Activated CD8-positive, alpha-beta T cell treated with anti-CD3 and anti-CD28 coated beads, Interleukin-2, amount 10 ng/mL, durations not matched to agents 7 days and 5 days (primary cell): ENCODE data around the gene C1orf216. TPM values are rescaled to one million over a fixed set of nuclear protein-coding genes. Genes with fewer than 3 reads are reported as not detected.
"Not testable (repeated sequence)": the region's sequence is repeated elsewhere in the genome, so short reads cannot be mapped to it uniquely, and the experiment has no call there.

Experiments used
- ATAC-seq: fragments of 150-1000 bp; cut with Tn5 transposase; one replicate; pipeline ENCODE4 v1.10.0; 2021; ENCODE audit warnings: moderate library complexity
- CTCF ChIA-PET: fragments of 350-600 bp; sonication (Branson Sonifier 250); formaldehyde crosslinking; loops from one replicate; lab custom pipeline; 2021; ENCODE audit warnings: antibody characterized with exemption; lab: Charles Lee
- POLR2A ChIA-PET: fragments of 350-600 bp; sonication (Branson Sonifier 250); formaldehyde crosslinking; loops from one replicate; lab custom pipeline; 2021; ENCODE audit warnings: antibody characterized with exemption; lab: Charles Lee
- DNase-seq: peaks from one replicate; pipeline ENCODE4 v3.0.0-alpha.2; 2020
- H3K27ac Mint-ChIP-seq: one replicate; pipeline ENCODE4 v1.8.0; 2021; ENCODE audit warnings: mild to moderate bottlenecking, mixed read lengths
- H3K27me3 Mint-ChIP-seq: one replicate; pipeline ENCODE4 v1.8.0; 2021; ENCODE audit warnings: low read depth, mixed read lengths
- H3K36me3 Mint-ChIP-seq: one replicate; pipeline ENCODE4 v1.8.0; 2021; ENCODE audit warnings: low read depth, mixed read lengths
- H3K4me1 Mint-ChIP-seq: one replicate; pipeline ENCODE4 v1.8.0; 2021; ENCODE audit warnings: low read depth, mixed read lengths
- H3K4me3 Mint-ChIP-seq: one replicate; pipeline ENCODE4 v1.8.0; 2021; ENCODE audit warnings: mild to moderate bottlenecking, mixed read lengths
- H3K9me3 Mint-ChIP-seq: one replicate; pipeline ENCODE4 v1.8.0; 2022; ENCODE audit warnings: mixed read lengths; ENCODE audit not compliant: insufficient read depth
- total RNA-seq, 2 experiments: library from RNA; stranded (reverse); gene quantifications; one replicate each; pipeline ENCODE4 v1.2.3, GENCODE V29; 2021

The C1orf216 gene
- total RNA-seq, 2 experiments from 2014 or later: 16.7 to 17.2 TPM

- CTCF ChIA-PET: interaction anchor here (0.6 to 6.4 kb wide), 4 partner anchors 9 to 256 kb away, joined by 3 to 60 read pairs (median 6); no protein-coding TSS in a partner anchor
- Mint-ChIP-seq H3K27ac (peak overlapping the region; percentile 50), H3K4me3 (peak overlapping the region; percentile 71), H3K36me3 (peaks cover 3% of the 10 kb centered on the region), H3K27me3 (peaks cover 49% of the 10 kb centered on the region), H3K4me1 (peaks cover 15% of the 10 kb centered on the region), H3K9me3 (no peaks in the 10 kb centered on the region)
- ATAC-seq (peak; percentile 60), DNase-seq (peak; percentile 47)
- POLR2A ChIA-PET: interaction anchor here (1.2 kb wide), 1 partner anchor 10 kb away, joined by 3 read pairs; no protein-coding TSS in a partner anchor
These were observed 11.7 kb downstream of the C1orf216 start for GRCh38 chr1:35706846-35707600.

- DNase-seq (no peak), ATAC-seq (no peak)
- H3K27me3 Mint-ChIP-seq: peaks cover 68% of the 10 kb centered on the region
- no peaks in the 10 kb centered on the region for H3K9me3 Mint-ChIP-seq
- ChIA-PET CTCF (interaction anchor here (1.1 to 6.4 kb wide), 4 partner anchors 13 to 138 kb away, joined by 3 to 60 read pairs (median 10); no protein-coding TSS in a partner anchor), POLR2A (no interaction called here)
- H3K36me3 Mint-ChIP-seq: peaks cover 2% of the 10 kb centered on the region
- H3K4me3 Mint-ChIP-seq: no peak overlapping the region
- peaks cover 9% of the 10 kb centered on the region for H3K4me1 Mint-ChIP-seq
- no peak overlapping the region for H3K27ac Mint-ChIP-seq
These were observed 16.2 kb downstream of the C1orf216 start for GRCh38 chr1:35702508-35702907.

GRCh38 chr1:35699152-35699551 is 19.5 kb downstream of the C1orf216 start:
- H3K36me3 Mint-ChIP-seq, H3K27ac Mint-ChIP-seq, H3K9me3 Mint-ChIP-seq, H3K4me1 Mint-ChIP-seq, H3K4me3 Mint-ChIP-seq, ATAC-seq, DNase-seq, POLR2A ChIA-PET: not testable (repeated sequence)
- H3K27me3 Mint-ChIP-seq: peaks cover 51% of the 10 kb centered on the region
- CTCF ChIA-PET: interaction anchor here (1.0 to 1.2 kb wide), 2 partner anchors 14 to 255 kb away, joined by 3 read pairs; no protein-coding TSS in a partner anchor

- Mint-ChIP-seq H3K9me3 (no peaks in the 10 kb centered on the region), H3K27me3 (peaks cover 23% of the 10 kb centered on the region), H3K27ac (no peak overlapping the region), H3K36me3 (no peaks in the 10 kb centered on the region), H3K4me3 (no peak overlapping the region), H3K4me1 (no peaks in the 10 kb centered on the region)
- POLR2A ChIA-PET: no interaction called here
- ATAC-seq (no peak), DNase-seq (no peak)
- CTCF ChIA-PET: no interaction called here
These were observed 26.4 kb downstream of the C1orf216 start for GRCh38 chr1:35692317-35692716.

- no peak overlapping the region for H3K4me3 Mint-ChIP-seq
These were observed 27.0 kb downstream of the C1orf216 start for GRCh38 chr1:35691571-35692220.

GRCh38 chr1:35691080-35691479 is 27.6 kb downstream of the C1orf216 start:
- DNase-seq (no peak), ATAC-seq (no peak)
- Mint-ChIP-seq H3K27me3 (peaks cover 28% of the 10 kb centered on the region), H3K36me3 (no peaks in the 10 kb centered on the region), H3K27ac (no peak overlapping the region), H3K4me3 (no peak overlapping the region), H3K4me1 (no peaks in the 10 kb centered on the region), H3K9me3 (no peaks in the 10 kb centered on the region)
- POLR2A ChIA-PET: no interaction called here
- CTCF ChIA-PET: interaction anchor here (0.6 kb wide), 1 partner anchor 25 kb away, joined by 3 read pairs; no protein-coding TSS in a partner anchor

More at GRCh38 chr1:35691571-35692220, 27.0 kb downstream of the C1orf216 start:
- CTCF ChIA-PET: no interaction called here
- Mint-ChIP-seq H3K27me3 (peaks cover 25% of the 10 kb centered on the region), H3K36me3 (no peaks in the 10 kb centered on the region), H3K4me1 (no peaks in the 10 kb centered on the region), H3K27ac (no peak overlapping the region), H3K9me3 (no peaks in the 10 kb centered on the region)
- POLR2A ChIA-PET: no interaction called here
- DNase-seq (no peak), ATAC-seq (no peak)

- H3K4me3 Mint-ChIP-seq, DNase-seq, ATAC-seq, H3K9me3 Mint-ChIP-seq, H3K4me1 Mint-ChIP-seq, POLR2A ChIA-PET, H3K27ac Mint-ChIP-seq, H3K36me3 Mint-ChIP-seq, CTCF ChIA-PET: not testable (repeated sequence)
- peaks cover 26% of the 10 kb centered on the region for H3K27me3 Mint-ChIP-seq
These were observed 28.6 kb downstream of the C1orf216 start for GRCh38 chr1:35690103-35690502.

GRCh38 chr1:35688161-35688560 is 30.5 kb downstream of the C1orf216 start:
- ATAC-seq (no peak), DNase-seq (no peak)
- Mint-ChIP-seq H3K27me3 (peaks cover 37% of the 10 kb centered on the region), H3K4me1 (no peaks in the 10 kb centered on the region), H3K36me3 (no peaks in the 10 kb centered on the region), H3K27ac (no peak overlapping the region), H3K9me3 (no peaks in the 10 kb centered on the region), H3K4me3 (no peak overlapping the region)
- POLR2A ChIA-PET: no interaction called here
- CTCF ChIA-PET: interaction anchor here (2.3 kb wide), 1 partner anchor 28 kb away, joined by 10 read pairs; no protein-coding TSS in a partner anchor

GRCh38 chr1:35683012-35683411 is 35.7 kb downstream of the C1orf216 start:
- no peak overlapping the region for H3K27ac Mint-ChIP-seq
- no peaks in the 10 kb centered on the region for H3K4me1 Mint-ChIP-seq
- ATAC-seq: no peak
- no peak for DNase-seq
- no peaks in the 10 kb centered on the region for H3K9me3 Mint-ChIP-seq
- H3K36me3 Mint-ChIP-seq: no peaks in the 10 kb centered on the region
- POLR2A ChIA-PET: no interaction called here
- CTCF ChIA-PET: no interaction called here
- no peak overlapping the region for H3K4me3 Mint-ChIP-seq
- peaks cover 29% of the 10 kb centered on the region for H3K27me3 Mint-ChIP-seq

GRCh38 chr1:35680271-35680670 is 38.4 kb downstream of the C1orf216 start:
- CTCF ChIA-PET: no interaction called here
- POLR2A ChIA-PET: no interaction called here
- no peak for ATAC-seq

GRCh38 chr1:35675773-35676172 is 42.9 kb downstream of the C1orf216 start:
- Mint-ChIP-seq H3K27ac (no peak overlapping the region), H3K4me1 (no peaks in the 10 kb centered on the region), H3K9me3 (no peaks in the 10 kb centered on the region), H3K36me3 (no peaks in the 10 kb centered on the region), H3K27me3 (peaks cover 26% of the 10 kb centered on the region), H3K4me3 (no peak overlapping the region)
- DNase-seq (no peak), ATAC-seq (no peak)
- ChIA-PET CTCF (no interaction called here), POLR2A (no interaction called here)

More at GRCh38 chr1:35680271-35680670, 38.4 kb downstream of the C1orf216 start:
- Mint-ChIP-seq H3K4me3 (no peak overlapping the region), H3K36me3 (no peaks in the 10 kb centered on the region), H3K27ac (no peak overlapping the region), H3K4me1 (no peaks in the 10 kb centered on the region), H3K27me3 (peaks cover 31% of the 10 kb centered on the region), H3K9me3 (no peaks in the 10 kb centered on the region)
- no peak for DNase-seq

GRCh38 chr1:35674111-35674510 is 44.6 kb downstream of the C1orf216 start:
- no peaks in the 10 kb centered on the region for H3K36me3 Mint-ChIP-seq
- no peaks in the 10 kb centered on the region for H3K4me1 Mint-ChIP-seq
- POLR2A ChIA-PET: no interaction called here
- H3K4me3 Mint-ChIP-seq: no peak overlapping the region
- DNase-seq (no peak), ATAC-seq (no peak)
- H3K27ac Mint-ChIP-seq: no peak overlapping the region
- H3K27me3 Mint-ChIP-seq: peaks cover 24% of the 10 kb centered on the region
- CTCF ChIA-PET: interaction anchor here (1.1 kb wide), 1 partner anchor 9 kb away, joined by 3 read pairs; no protein-coding TSS in a partner anchor
- H3K9me3 Mint-ChIP-seq: no peaks in the 10 kb centered on the region
